Adrenal gland (tissue), 5 donors: Measurements from ENCODE around the gene MICAL3.

Experiments
- CTCF ChIP-seq, 6 experiments: fragments of 450-650 bp in 4 of 6; fragments of 200-600 bp in 2 of 6; sonication (generic) in 1 of 6; IDR thresholded peaks; 1 replicate in 5 of 6; 2 replicates in 1 of 6; pipeline versions ENCODE4 v1.5.1 to v1.8.0; 2016 to 2021; ENCODE audit warnings: antibody characterized with exemption in 6 of 6, mild to moderate bottlenecking in 2 of 6, moderate library complexity in 1 of 6
- POLR2A ChIP-seq, 2 donors: fragments of 450-650 bp; IDR thresholded peaks; one replicate each; pipeline ENCODE4 v1.6.1; 2017; ENCODE audit warnings: antibody characterized with exemption in 2 of 2, mild to moderate bottlenecking in 2 of 2, moderate library complexity in 1 of 2
- donor health status: DM: no; HTN: no; CAD: no.

DNA sequence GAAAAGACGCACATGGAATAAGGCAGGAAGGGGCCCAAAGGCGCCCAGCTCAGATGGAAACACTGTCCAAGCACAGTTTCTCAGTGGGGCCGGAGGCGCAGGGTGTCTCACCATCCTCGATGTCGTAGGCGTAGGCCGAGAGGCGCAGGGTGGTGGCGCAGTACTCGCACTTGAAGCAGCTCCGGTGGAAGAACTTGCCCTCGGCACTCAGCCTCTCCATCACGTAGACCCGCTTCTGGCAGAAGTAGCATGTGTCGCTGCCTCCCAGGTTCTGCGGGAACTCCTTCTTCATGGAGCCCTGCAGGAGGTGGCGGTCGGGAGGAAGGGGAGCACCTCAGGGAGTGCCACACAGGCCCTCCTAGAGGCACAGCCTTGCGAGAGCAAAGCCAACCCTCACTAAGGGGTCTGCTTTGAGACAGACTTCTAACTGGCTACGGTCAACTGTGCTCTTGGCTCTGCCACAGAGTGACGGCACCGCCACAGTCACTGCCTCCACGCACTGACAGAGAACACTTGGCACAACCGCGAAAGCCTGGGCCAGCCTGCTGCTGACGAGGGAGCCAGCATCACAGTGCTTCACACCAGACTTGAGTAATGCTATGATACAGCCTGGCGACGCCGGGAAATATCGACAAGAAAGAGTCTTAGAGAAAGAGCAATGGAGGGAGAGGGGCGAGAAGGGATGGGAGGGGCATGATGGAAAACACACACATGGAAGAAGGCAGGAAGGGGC lies 152.5 kb downstream of the MICAL3 start:
- TF ChIP-seq CTCF (IDR thresholded peaks at IDR 0.05): no peak
- no peak for TF ChIP-seq POLR2A (IDR thresholded peaks at IDR 0.05)
